Measurements from ENCODE around the gene TRPM8.

TRPM8 gene

GRCh38 chr2:234066587-234066986, 149.4 kb downstream of the TRPM8 start:
- H2AFZ ChIP-seq (ENCODE audit: low read length, unreplicated experiment), result no peak overlapping the region
- H3K27me3 ChIP-seq (ENCODE audit: insufficient read depth, low read length), result peaks cover 18% of the 10 kb centered on the region
- no peaks in the 10 kb centered on the region for H3K79me2 ChIP-seq (ENCODE audit: control insufficient read depth, insufficient read depth, low read length, unreplicated experiment)
- no peaks in the 10 kb centered on the region for H3K36me3 ChIP-seq (ENCODE audit: insufficient read depth, low read length)
- H3K27ac ChIP-seq (ENCODE audit: low read depth, low read length), result no peak overlapping the region
- H3K4me3 ChIP-seq (ENCODE audit: low read depth, low read length), result no peak overlapping the region
- H3K4me1 ChIP-seq (ENCODE audit: control insufficient read depth, insufficient read depth, low read length, unreplicated experiment), result no peaks in the 10 kb centered on the region
